ENCODE measurements around the gene SLC4A4. TPM values are rescaled to one million over a fixed set of nuclear protein-coding genes. Genes with fewer than 3 reads are reported as not detected.

The SLC4A4 gene
- total and polyA plus RNA-seq, 2 of the 13 experiments (the other 11 are each of a cell fraction or from before 2014, with no cell fraction given), result 0.01 TPM; not detected in 1

GRCh38 chr4:71360844-71361243 is 22.0 kb downstream of the SLC4A4 start (continued):
- TF ChIP-seq ZFP36L1 (CRISPR knock-in tag; IDR thresholded peaks at IDR 0.05), result no peak
- TF ChIP-seq RFX5 (IDR thresholded peaks at IDR 0.05; ENCODE audit: low read depth, low read length), result no peak
- no peak for TF ChIP-seq ZNF749 (CRISPR knock-in tag; IDR thresholded peaks at IDR 0.05; ENCODE audit: borderline replicate concordance)
- no peak for TF ChIP-seq HHEX (CRISPR knock-in tag; IDR thresholded peaks at IDR 0.05)
- no peak for TF ChIP-seq GABPA (IDR thresholded peaks at IDR 0.05; ENCODE audit: low read depth, low read length)
- no peak for TF ChIP-seq GABPA (CRISPR knock-in tag; IDR thresholded peaks at IDR 0.05; ENCODE audit: low read depth)
- TF ChIP-seq ZNF207 (IDR thresholded peaks at IDR 0.05; ENCODE audit: borderline replicate concordance), result no peak
- no peak for TF ChIP-seq ATF7 (IDR thresholded peaks at IDR 0.05)
- no peak for TF ChIP-seq ATF7 (CRISPR knock-in tag; IDR thresholded peaks at IDR 0.05)
- TF ChIP-seq ZNF24 (IDR thresholded peaks at IDR 0.05), result no peak
- TF ChIP-seq ZBTB7A (CRISPR knock-in tag; IDR thresholded peaks at IDR 0.05), result no peak
- no peak for TF ChIP-seq ZNF33A (CRISPR knock-in tag; IDR thresholded peaks at IDR 0.05; ENCODE audit: borderline replicate concordance)
- TF ChIP-seq CENPT (CRISPR knock-in tag; IDR thresholded peaks at IDR 0.05; ENCODE audit: low read depth), result no peak
- TF ChIP-seq PRDM15 (CRISPR knock-in tag; IDR thresholded peaks at IDR 0.05), result no peak
- no peak for TF ChIP-seq ZNF274 (CRISPR knock-in tag; IDR thresholded peaks at IDR 0.05)
- TF ChIP-seq ZXDC (CRISPR knock-in tag; IDR thresholded peaks at IDR 0.05), result no peak

Data from HepG2 (cell line).